Measurements from ENCODE around the gene OR8B8. TPM values are rescaled to one million over a fixed set of nuclear protein-coding genes. Genes with fewer than 3 reads are reported as not detected.
"Not testable (repeated sequence)": the region's sequence is repeated elsewhere in the genome, so short reads cannot be mapped to it uniquely, and the experiment has no call there.

Gene OR8B8
- total RNA-seq, 1 donor from 2014 or later: not detected

DNA sequence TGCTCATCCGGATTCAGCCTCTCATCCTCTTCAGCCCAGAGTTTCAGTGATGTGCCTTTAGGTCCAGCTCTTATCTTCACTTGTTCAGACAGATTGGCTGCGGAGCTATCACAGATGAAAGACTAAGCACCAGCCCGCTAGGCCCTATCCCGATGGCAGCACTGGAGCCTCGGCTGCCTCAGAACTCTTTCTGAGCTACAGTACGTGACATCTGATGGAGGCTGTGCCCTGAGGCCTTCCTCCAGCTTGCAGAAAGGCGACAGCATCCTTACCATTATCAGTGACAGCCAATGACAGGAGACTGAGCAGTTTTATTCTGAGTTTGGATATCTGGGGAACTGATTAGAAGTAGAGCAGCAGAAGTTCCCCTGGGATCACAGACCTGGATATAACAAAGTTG lies 4.0 kb downstream of the OR8B8 start:
- intact Hi-C loops (cut with micrococcal nuclease): no loop called here

DNA sequence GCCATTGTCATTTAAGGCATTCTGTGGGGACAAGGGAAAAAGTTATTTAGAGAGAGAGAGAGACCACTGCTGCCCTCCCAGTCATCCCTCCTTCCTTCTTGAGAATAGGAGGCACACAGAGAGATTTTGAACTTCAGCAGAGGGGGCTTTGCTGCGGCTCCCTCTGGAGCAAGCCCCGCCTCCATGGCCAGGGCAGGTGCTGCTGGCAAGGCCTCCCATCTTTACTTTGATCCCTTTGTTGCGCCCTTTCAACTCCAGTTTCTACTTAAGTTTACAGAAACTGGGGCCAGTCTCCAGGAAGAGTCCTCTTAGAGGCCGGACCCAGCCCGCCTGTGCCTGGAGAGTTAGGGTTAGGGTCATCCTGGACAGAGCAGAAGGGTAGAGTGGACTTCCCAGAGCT lies 4.4 kb downstream of the OR8B8 start:
- intact Hi-C loops (cut with micrococcal nuclease): no loop called here

DNA sequence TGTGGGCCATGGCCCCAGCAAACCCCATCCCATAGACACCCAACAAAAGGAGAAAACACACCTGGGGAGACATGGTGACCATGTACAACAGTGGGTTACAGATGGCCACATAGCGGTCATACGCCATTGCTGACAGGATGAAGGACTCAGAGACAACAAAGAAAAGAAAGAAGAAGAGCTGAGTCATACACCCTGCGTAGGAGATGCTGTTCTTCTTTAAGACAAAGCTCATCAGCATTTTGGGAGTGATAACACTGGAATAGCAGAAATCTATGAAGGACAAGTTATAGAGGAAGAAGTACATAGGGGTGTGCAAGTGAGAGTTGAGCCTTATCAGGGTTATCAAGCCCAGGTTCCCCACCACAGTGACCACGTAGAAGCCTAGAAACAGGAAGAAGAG lies 4.9 kb downstream of the OR8B8 start:
- intact Hi-C loops (cut with micrococcal nuclease): no loop called here

DNA sequence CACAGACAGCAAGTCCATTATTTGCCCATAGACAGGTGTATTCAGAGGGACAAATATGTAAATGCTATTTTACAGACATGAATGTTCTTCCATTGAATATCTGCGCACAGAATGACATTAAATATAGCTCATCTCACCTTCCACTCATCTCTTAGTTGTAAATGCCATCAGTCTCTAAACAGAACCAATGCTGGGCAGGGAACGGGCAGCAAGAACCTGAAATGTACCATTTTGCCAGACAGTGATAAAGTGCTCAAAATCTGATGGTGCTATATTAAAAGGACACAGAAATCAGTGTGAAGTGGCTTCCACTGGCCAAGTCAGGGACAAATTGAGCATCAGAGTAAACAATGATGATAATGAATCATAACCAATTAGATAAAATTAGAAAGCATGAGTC lies 10.8 kb downstream of the OR8B8 start:
- intact Hi-C loops (cut with micrococcal nuclease): no loop called here

- intact Hi-C loops (cut with micrococcal nuclease): no loop called here
These were observed 15.9 kb downstream of the OR8B8 start for GRCh38 chr11:124429599-124429998.

DNA sequence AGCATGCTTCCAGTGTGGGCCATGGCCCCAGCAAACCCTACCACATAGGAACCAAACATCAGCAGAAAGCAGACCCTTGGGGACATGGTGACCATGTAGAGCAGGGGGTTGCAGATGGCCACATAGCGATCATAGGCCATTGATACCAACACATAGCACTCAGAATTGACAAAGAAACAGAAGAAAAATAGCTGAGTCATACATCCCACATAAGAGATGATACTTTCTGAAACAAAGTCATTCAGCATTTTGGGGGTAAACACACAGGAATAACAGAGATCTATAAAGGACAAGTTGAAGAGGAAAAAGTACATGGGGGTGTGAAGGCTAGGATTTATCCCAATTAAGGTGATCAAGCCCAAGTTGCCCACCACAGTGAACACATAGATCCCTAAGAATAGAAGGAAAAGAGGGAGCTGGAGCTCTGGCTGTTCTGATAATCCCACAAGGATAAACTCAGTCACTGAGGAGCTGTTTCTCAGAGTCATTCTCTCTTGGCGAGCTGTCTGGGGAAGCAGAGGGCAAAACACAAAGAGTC lies 21.0 kb downstream of the OR8B8 start, which contains the start of gene OR8B4:
Gene OR8B4, minus strand, starts transcription at position 488 of the 538 bp plus-strand sequence. Its CDS starts 0 bp downstream, at position 488.
- intact Hi-C loops (cut with micrococcal nuclease): no loop called here

DNA sequence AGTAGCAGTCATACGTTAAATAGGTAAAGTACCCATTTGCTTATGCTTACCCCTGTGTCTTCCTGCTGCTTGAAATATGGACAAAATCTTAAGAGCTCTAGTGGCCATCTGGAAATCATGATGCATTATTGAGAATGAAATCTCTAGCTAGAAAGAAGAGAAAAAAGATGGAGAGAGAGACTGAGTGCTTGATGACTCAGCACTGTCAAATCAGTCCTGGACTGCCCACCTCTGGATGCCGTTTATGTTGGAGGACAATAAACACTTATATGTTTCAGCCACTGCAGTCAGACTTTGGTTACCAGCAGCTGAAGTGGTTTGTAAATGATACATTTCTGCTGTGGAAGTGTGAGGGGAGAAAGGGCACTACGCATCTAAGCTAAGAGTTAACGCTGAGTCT lies 24.5 kb downstream of the OR8B8 start:
- intact Hi-C loops (cut with micrococcal nuclease): no loop called here

GRCh38 chr11:124415356-124415923 lies 30.1 kb downstream of the OR8B8 start:
- intact Hi-C loops (cut with micrococcal nuclease): loop anchor here (1.0 kb wide), 1 partner anchor 171 kb away; no protein-coding TSS in a partner anchor

DNA sequence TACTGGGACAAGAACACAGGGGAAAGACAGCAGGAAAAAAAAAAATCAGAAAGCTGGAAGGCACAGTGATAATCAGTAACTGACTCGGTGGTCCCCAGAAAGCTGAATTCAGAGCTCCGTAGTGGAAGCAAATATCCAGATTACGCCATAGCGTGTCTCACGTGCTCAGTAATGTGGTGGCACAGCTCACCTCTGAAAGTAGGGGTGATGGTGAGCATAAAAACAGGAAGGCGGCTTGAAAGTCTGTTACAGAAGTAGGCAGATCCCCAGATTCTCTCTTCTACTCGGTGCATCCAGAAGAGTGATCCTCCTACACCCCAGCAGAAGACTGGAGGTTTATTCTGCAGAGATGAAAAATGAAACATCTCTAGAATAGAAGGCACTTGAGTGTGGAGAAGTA lies 35.6 kb downstream of the OR8B8 start:
- intact Hi-C loops (cut with micrococcal nuclease): loop anchor here (10.0 kb wide), 1 partner anchor 345 kb away; no protein-coding TSS in a partner anchor

DNA sequence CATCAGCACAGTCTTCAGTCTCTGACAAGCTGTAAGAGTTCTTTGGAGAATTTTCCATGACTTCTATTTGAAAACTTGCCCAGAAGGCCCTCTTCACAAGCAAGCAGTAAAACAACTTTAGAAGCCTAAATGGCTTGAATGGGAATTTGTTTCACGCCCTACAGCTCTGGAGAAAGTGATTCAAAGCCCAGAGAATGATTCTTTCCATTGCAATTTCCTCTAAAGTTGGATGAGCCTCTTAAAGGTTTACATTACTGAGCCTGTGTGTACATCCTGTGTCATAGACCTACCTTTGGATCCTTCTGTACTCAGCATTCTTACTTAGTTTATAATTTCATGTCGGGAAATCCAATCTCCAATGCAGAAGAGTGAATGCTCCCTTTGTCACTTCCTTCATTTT lies 39.9 kb downstream of the OR8B8 start:
- intact Hi-C loops (cut with micrococcal nuclease): loop anchor here (10.0 kb wide), 1 partner anchor 341 kb away; no protein-coding TSS in a partner anchor

DNA sequence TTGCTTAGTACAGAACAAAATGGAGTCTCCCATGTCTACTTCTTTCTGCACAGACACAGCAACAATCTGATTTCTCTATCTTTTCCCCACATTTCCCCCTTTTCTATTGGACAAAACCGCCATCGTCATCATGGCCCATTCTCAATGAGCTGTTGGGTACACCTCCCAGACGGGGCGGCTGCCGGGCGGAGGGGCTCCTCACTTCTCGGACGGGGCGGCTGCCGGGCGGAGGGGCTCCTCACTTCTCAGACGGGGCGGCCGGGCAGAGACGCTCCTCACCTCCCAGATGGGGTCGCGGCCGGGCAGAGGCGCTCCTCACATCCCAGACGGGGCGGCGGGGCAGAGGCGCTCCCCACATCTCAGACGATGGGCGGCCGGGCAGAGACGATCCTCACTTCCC lies 42.3 kb downstream of the OR8B8 start:
- intact Hi-C loops (cut with micrococcal nuclease): loop anchor here (5.0 to 10.0 kb wide), 2 partner anchors 338 to 434 kb away; no protein-coding TSS in a partner anchor

DNA sequence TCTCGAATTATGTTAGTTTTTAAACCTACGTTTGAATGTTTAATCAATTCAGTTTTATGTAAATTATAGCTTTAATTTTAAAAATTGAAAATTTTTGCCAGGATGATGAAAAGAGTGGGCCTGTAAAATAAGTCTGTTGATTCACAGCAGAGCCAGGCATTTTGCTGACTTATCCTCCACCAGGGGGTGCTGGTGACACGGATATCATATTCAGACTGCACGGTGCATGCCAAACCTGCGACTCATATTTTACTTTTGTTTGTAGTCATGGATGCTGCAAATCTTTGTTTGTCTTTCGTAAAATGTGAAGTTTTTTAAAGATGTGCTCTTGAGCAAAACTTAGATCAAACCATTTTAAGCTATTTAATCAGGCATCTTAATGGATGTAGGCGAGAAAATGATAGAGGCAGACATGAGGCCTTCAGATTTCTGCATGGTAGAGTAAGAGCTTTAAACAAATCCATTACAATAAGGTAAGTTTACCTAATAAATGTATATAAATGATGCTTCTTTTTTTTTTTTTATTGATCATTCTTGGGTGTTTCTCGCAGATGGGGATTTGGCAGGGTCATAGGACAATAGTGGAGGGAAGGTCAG lies 43.1 kb downstream of the OR8B8 start:
- intact Hi-C loops (cut with micrococcal nuclease): loop anchor here (5.0 to 10.0 kb wide), 2 partner anchors 338 to 435 kb away; no protein-coding TSS in a partner anchor

DNA sequence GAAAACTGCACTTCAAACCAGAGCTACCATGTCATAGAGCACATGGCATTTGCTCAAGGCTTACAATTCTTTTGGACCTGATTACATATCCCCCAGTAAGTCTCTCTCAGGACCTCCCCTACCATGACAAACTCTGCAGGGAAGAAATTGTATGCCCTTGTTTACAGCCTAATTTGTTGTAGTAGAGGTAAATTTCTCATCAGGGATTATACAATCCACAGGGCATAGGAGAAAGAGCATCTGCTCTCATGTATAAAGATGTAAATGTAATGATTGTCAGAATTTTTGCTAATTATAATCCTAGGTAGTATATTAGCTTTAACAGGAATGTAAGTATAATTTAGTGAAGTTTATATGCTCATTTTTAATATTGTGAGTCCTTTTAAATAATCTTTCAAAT lies 46.6 kb downstream of the OR8B8 start, which contains the start of gene OR8B3:
Gene OR8B3, minus strand, starts transcription at position 101 of the 400 bp plus-strand sequence. CDS start 1,673 bp downstream, outside the sequence.
- intact Hi-C loops (cut with micrococcal nuclease): no loop called here

DNA sequence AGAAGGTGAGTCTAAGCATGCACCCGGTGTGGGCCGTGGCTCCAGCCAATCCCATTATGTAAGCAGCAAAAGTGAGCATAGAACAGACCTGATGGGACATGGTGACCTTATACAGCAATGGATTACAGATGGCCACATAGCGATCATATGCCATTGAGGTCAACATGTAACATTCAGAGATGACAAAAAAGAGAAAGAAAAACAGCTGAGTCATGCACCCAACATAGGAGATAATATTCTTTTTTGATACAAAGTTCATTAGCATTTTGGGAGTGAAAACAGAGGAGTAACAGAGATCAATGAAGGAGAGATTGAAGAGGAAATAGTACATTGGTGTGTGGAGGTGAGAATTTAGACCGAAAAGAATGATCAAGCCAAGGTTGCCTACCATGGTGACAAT lies 48.6 kb downstream of the OR8B8 start:
- intact Hi-C loops (cut with micrococcal nuclease): not testable (repeated sequence)

- intact Hi-C loops (cut with micrococcal nuclease): no loop called here
These were observed 51.1 kb downstream of the OR8B8 start for GRCh38 chr11:124394408-124394807.

Other genes starting within 250 kb of the OR8B8 start
- not detected in 2 replicates for gene OR8G1, start 204.6 kb downstream of the OR8B8 start, total RNA-seq
- gene OR8G5, start 189.3 kb downstream of the OR8B8 start, total RNA-seq: not detected in 2 replicates
- not detected in 2 replicates for gene OR8D1, start 131.7 kb downstream of the OR8B8 start, total RNA-seq
- not detected in 2 replicates for gene OR8D2, start 125.5 kb downstream of the OR8B8 start, total RNA-seq
- gene OR8B2, start 61.2 kb downstream of the OR8B8 start, total RNA-seq: not detected in 2 replicates
- not detected in 2 replicates for gene OR8B3, start 46.7 kb downstream of the OR8B8 start, total RNA-seq
- not detected in 2 replicates for gene OR8B4, start 20.8 kb downstream of the OR8B8 start, total RNA-seq
- not detected in 2 replicates for gene OR8B12, start 98.0 kb upstream of the OR8B8 start, total RNA-seq
- not detected in 2 replicates for gene OR8A1, start 124.3 kb upstream of the OR8B8 start, total RNA-seq
- not detected in 2 replicates for gene PANX3, start 165.7 kb upstream of the OR8B8 start, total RNA-seq
- 36.3 and 38.7 TPM in 2 replicates for gene TBRG1, start 177.2 kb upstream of the OR8B8 start, total RNA-seq
- gene SIAE, start 228.0 kb upstream of the OR8B8 start, total RNA-seq: 5.2 and 5.5 TPM in 2 replicates
- 2.3 and 2.7 TPM in 2 replicates for gene SPA17, start 228.2 kb upstream of the OR8B8 start, total RNA-seq

Data from T-helper 2 cell treated with Interferon-gamma antibody and Interleukin-4, amounts not matched to agents 100 ng/mL and 5 ng/mL, for 36 hours (primary cell).